Stimulated activated naive CD4-positive, alpha-beta T cell treated with Interleukin-2 at 50 U/mL for 16 hours (primary cell): Measurements from ENCODE around the gene SEMA5A.

Experiments
- DNase-seq: peaks from one replicate; lab custom pipeline; 2025; lab: John Stamatoyannopoulos, UW

SEMA5A gene

GRCh38 chr5:9169557-9169902, 376.3 kb downstream of the SEMA5A start:
- no peak for DNase-seq

GRCh38 chr5:9168791-9169556, 376.9 kb downstream of the SEMA5A start:
- DNase-seq: no peak

- no peak for DNase-seq
Observed at GRCh38 chr5:9166202-9167112, 379.4 kb downstream of the SEMA5A start.

GRCh38 chr5:9165546-9165945, 380.3 kb downstream of the SEMA5A start:
- no peak for DNase-seq

- no peak for DNase-seq
Observed at GRCh38 chr5:9160747-9161146, 385.1 kb downstream of the SEMA5A start.

GRCh38 chr5:9157811-9158210, 388.1 kb downstream of the SEMA5A start:
- DNase-seq: no peak

- DNase-seq: no peak
Observed at GRCh38 chr5:9157020-9157419, 388.9 kb downstream of the SEMA5A start.

- no peak for DNase-seq
Observed at GRCh38 chr5:9156282-9156681, 389.6 kb downstream of the SEMA5A start.

- DNase-seq: no peak
Observed at GRCh38 chr5:9151684-9152427, 394.0 kb downstream of the SEMA5A start.

GRCh38 chr5:9149988-9150387, 395.9 kb downstream of the SEMA5A start:
- DNase-seq: no peak

- no peak for DNase-seq
Observed at GRCh38 chr5:9148242-9148641, 397.6 kb downstream of the SEMA5A start.

- no peak for DNase-seq
Observed at GRCh38 chr5:9140711-9141110, 405.2 kb downstream of the SEMA5A start.

- DNase-seq: no peak
Observed at GRCh38 chr5:9140202-9140601, 405.7 kb downstream of the SEMA5A start.

- DNase-seq: no peak
Observed at GRCh38 chr5:9139344-9139743, 406.5 kb downstream of the SEMA5A start.

GRCh38 chr5:9128136-9128535, 417.7 kb downstream of the SEMA5A start:
- DNase-seq: no peak

GRCh38 chr5:9126490-9126889, 419.4 kb downstream of the SEMA5A start:
- no peak for DNase-seq

- no peak for DNase-seq
Observed at GRCh38 chr5:9125852-9126251, 420.0 kb downstream of the SEMA5A start.

GRCh38 chr5:9124838-9125237, 421.0 kb downstream of the SEMA5A start:
- DNase-seq: no peak

- no peak for DNase-seq
Observed at GRCh38 chr5:9124071-9124470, 421.8 kb downstream of the SEMA5A start.

- no peak for DNase-seq
Observed at GRCh38 chr5:9122528-9122927, 423.3 kb downstream of the SEMA5A start.

GRCh38 chr5:9121597-9121996, 424.3 kb downstream of the SEMA5A start:
- no peak for DNase-seq

- DNase-seq: no peak
Observed at GRCh38 chr5:9118852-9119251, 427.0 kb downstream of the SEMA5A start.

- no peak for DNase-seq
Observed at GRCh38 chr5:9115093-9115492, 430.8 kb downstream of the SEMA5A start.
